C1 segment of cervical spinal cord (tissue), 14 donors: ENCODE data around the gene CA10.

Experiments used
- DNase-seq, 14 donors: peaks; one replicate each; lab custom pipeline; 2025; lab: John Stamatoyannopoulos, UW

Gene CA10

DNA sequence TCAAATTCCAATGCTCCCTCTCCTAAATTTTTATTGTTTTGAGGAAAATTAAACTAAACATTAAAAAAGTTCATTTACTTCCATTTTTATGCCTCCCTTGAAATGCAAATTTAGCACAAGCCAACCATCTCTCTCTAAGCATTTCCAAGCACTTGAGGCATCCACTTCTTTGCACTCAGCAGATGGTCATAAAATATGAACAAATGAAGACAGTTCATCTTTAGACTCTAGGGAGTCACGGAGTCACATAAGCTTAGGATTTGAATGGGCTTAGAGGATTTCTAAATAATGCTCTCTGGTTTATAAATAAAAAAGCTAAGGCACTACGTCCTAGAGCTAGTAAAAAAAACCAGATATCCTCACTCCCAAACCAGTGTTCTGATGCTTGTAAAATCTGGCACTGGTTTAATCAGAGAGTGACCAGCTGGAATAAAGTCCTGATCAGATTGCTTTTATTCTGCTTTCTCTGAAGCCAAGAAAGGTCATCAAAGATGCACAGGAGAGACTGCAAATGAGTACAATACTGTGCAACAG lies 204.2 kb downstream of the CA10 start:
- no peak for DNase-seq

DNA sequence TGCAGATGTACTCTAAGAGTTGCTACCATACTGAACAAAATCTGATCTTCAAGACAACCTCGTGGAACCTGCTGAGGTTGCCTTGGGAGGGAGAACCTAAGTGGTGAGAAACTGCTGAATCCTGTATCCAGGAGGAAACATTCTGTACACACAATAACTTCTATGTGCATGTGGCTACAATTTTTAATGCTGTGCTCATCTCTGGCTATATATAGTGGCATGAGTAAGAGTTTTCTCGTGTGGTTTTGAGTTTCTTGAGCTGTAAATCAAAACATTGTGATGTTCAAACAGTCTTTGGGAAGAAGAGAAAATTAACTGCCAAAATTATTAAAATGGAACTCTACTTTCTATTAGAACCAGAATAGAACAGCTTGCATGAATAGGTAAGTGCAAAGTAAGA lies 206.8 kb downstream of the CA10 start:
- no peak for DNase-seq

GRCh38 chr17:51948128-51948527 lies 210.4 kb downstream of the CA10 start:
- DNase-seq = peak in 1 of 14 donors; percentile 28

DNA sequence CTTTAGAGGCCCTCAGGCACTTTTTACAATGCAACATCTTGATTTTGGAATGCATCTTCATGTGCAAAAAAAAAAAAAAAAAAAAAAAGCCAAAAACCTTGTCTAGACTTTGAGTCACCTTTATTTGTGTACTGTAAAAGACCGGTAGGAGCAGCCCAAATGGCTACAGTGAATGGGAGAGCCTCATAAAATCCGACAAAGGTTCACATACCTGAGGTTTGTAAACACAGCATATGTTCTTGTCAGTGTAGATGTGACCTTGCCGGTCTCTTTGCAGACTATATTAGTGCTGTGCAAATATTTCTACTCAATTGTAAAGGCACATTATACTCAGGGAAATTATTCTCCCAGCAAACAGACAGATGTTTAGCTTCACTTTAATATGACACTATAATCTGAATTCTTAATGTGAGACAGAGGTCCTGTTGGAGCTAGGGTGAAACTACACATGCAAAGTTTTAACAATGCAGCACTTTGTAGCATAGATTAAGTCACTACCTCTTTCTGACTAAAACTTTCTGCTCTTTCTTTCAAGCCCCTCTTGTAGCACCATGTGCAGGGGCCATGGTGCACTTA lies 211.3 kb downstream of the CA10 start:
- DNase-seq = no peak

DNA sequence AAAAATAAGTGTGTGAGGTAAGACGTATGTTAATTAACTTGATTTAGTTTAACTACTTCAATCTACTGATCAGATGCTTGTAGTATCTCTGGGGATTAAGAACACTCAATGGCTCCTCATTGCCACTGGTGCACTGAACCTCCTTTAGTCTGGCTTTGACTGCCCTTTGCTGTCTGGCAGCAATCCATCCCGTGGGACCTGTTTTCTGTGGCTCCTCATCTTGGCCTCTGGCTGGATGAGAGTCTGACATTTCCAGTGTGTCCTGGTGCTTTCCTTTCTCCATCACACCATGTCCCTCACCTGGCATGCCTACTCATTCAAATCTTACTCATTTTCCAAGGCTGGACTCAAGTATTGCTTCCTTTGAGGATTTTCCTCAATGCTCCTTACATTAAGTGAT lies 212.2 kb downstream of the CA10 start:
- no peak for DNase-seq

- DNase-seq = no peak
Observed at GRCh38 chr17:51941272-51941671, 217.2 kb downstream of the CA10 start.

DNA sequence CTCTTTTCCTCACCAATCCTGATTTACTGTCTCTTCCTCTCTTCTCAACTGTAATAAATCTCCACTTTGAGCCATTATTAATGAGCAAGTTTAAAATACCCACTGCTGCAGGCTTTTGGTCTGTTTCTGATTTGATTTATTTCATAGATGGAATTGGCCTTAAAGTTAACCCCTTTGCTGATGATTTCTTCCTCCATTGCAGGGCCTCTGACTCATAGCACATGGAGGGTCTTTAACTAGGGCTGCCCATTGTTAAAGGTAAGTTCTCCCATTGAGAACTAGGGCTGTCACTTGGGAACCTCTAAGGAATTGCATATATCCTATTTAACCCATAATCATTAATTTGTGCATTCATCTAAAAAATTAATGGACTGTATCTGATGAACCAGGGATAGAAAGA lies 221.2 kb downstream of the CA10 start:
- DNase-seq = no peak

DNA sequence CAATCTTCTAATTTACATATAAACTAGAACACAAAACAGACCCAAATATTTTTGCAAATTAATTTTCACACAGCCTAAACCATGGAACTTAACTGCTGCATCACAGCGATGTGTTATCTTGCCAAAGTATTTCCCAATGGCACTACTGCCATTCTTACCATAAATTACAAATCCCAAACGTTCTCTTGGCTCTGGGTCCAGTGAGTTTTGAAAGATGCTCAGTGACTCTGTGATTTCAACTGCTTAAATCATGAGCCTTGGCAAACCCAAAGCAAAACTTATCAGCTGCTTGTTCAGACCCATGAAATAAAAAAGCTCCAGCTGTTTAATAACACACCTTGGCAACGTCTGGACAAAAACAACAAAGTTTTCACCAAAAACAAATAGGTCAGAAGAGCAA lies 223.0 kb downstream of the CA10 start:
- no peak for DNase-seq

DNA sequence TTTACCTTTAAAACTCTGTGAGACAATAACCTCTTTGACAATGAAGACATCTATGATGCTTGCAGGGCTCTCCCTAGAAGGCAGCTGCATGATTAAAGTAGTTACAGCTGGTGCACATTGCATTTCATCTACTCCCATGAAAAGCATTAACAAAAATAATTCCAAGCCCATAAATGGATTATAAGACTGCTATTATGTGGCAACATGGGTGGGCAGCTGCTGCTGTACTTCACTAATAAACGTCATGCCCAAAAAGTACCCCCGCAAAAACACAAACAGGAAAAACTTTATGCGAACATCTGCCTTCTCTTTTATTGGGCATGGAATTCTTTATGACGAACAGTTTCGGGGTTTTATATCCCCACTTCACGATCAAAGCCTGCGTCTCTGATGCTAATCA lies 224.9 kb downstream of the CA10 start:
- DNase-seq = no peak

DNA sequence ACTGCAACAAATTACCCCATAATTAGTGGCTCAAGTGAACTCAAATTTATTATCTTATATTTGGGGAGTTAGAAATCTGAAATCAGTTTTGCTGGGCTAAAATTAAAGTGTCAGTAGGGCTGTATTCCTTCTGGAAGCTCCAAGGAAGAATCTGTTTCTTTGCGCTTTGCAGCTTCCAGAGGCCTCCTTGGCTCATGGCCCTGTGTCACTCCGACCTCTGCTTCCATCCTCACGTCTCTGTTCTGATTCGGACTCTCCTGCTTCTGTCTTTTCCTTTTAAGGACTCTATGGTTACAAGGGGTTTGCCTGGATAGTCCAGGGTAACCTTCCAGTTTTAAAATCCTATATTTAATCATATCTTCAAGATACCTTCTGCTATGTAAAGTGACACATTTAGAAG lies 232.1 kb downstream of the CA10 start:
- DNase-seq = peak in 1 of 14 donors; percentile 43

GRCh38 chr17:51921500-51921899 lies 237.0 kb downstream of the CA10 start:
- no peak for DNase-seq

GRCh38 chr17:51914577-51914976 lies 243.9 kb downstream of the CA10 start:
- DNase-seq = no peak

GRCh38 chr17:51913491-51914205 lies 244.9 kb downstream of the CA10 start:
- DNase-seq = peak in 2 of 14 donors; percentile 3 to 61

DNA sequence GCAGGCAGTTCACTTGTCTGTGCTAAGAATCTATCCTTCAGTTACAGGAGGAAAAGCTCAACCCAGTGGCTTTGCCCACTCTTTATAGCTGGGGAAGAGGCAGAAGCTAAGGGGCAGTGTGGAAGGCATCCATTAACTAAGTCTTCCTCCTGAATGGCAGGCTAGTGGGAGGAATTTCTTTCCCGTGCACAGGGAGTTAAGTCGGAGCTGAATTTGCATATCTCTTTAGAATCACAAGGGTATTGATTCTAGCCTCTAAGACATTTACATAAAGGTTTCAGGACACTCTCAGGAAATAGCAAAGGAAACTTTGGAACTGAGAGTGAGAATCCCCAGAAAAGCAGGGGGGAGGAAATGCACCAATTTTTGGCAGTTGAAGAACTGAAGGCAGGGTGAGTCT lies 245.6 kb downstream of the CA10 start:
- no peak for DNase-seq

DNA sequence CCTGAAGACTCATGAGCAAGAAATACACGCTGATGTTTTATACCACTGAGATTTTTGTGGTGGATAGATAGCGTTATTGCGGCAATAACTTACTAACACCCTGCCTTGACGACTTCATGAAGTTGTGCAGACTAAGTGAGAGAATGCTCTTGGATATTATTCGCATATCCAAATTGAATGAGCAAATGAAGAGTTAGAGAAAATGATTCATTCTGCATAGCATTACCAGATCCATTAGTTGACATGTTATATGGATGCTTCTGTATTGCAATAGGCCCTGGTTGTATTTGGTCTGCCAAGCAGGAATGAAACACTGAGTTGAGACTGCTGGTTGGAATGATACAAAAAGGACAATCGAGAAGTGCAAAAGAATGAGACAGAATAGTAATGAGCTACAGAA lies 247.3 kb downstream of the CA10 start:
- DNase-seq = no peak

DNA sequence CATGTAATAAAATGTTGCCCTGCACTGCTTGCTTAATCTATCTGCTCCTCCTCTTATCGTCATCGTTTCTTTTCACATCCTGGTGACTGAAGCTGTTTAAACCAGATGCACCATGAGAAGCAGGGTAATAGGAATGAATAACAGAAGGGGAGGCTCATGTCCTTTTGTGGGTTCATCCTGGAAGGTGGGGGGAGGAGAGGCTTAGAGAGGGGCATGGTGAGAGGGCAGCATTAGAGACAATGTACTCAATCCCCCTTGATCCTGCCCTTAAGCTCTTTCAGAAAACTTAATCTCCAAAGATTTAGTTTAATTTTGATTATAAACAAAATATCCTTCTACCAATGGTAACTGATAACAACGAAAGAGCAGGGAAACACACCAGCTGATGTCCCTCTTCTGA lies 248.5 kb downstream of the CA10 start:
- no peak for DNase-seq

DNA sequence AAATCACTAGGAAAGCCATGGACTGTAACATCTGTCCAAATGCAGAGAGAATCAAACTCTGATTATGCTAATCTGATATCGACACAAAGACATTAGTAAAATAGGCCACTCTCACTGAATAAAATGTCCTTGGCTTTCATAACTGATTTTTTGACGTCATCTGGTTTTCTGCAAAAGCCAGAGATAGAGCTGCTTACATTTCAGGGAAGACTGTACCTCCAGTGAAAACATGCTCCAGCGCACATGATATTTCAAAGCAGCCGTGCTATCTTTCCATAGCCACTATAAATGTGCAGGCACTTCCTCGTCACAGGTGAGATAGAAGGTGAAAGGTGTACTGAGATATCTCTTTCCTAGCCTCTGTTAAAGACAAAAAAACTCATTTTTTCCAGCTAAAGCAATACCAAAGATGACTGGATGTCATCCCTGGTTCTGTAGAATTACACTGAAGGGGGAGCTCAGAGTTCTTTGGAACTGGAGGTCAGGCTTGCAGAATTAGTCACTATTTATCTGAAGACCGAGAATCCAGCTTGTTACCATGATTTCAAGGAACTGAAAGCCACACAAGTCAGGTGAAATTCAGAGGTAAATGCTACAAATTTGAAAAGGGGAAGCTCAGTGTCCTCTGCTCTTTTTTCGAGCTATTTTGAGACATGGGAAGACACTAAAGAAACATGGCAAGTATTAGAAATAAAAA lies 249.5 kb downstream of the CA10 start:
- peak in 1 of 14 donors; percentile 49 for DNase-seq

GRCh38 chr17:51907041-51907440 lies 251.5 kb downstream of the CA10 start:
- peak in 1 of 14 donors; percentile 48 for DNase-seq

GRCh38 chr17:51904379-51904778 lies 254.1 kb downstream of the CA10 start:
- DNase-seq = no peak

- no peak for DNase-seq
Observed at GRCh38 chr17:51901242-51901641, 257.3 kb downstream of the CA10 start.

- no peak for DNase-seq
Observed at GRCh38 chr17:51891936-51892335, 266.6 kb downstream of the CA10 start.

GRCh38 chr17:51890710-51891109 lies 267.8 kb downstream of the CA10 start:
- no peak for DNase-seq

GRCh38 chr17:51888816-51889215 lies 269.7 kb downstream of the CA10 start:
- DNase-seq = peak in 1 of 14 donors; percentile 46
